NK-92 (cell line): Measurements from ENCODE around the gene BCKDHB.
A peak's percentile ranks its signal among the peaks of the same experiment; 100 is the strongest.
"Not testable (repeated sequence)": the region's sequence is repeated elsewhere in the genome, so short reads cannot be mapped to it uniquely, and the experiment has no call there.

ENCODE experiments used
- DNase-seq: peaks from one replicate; lab custom pipeline; 2025; ENCODE audit not compliant: unreplicated experiment; lab: John Stamatoyannopoulos, UW

Gene BCKDHB

DNA sequence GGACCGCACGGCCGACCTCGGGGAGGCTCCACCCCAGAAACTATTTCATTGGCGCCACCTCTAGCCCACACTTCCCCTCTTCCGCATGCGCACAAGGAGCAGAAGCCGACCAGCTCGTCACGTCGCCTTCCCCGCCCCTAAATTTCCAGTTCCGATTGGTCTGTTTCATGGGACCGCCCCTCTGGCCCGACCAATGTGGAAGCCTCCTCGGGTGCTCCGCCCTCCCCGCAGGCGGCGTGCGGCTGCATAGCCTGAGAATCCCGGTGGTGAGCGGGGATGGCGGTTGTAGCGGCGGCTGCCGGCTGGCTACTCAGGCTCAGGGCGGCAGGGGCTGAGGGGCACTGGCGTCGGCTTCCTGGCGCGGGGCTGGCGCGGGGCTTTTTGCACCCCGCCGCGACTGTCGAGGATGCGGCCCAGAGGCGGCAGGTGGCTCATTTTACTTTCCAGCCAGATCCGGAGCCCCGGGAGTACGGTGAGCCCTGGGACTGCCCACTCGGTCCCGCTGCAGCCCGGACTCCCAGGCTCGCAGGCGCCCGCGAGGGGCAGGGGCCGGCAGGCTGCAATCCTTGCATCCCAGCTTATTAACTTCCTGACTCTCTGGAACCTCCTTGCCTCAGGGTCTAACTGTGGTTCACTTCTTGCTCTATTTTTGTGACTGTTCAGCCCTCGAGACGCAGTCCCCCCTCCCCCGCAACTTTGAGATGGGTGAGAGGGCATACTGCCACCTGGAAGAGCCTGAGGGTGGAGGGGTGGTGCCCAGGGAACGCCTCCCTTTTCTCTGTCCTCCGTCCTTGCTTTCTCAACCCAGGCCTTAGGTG lies at the start of gene BCKDHB:
Gene BCKDHB, plus strand, starts transcription at position 254 of the 818 bp plus-strand sequence. Its CDS starts 23 bp downstream, at position 277.
- DNase-seq = peak; percentile 87

GRCh38 chr6:80060774-80061173 lies 45.7 kb upstream of the BCKDHB start:
- DNase-seq = no peak

DNA sequence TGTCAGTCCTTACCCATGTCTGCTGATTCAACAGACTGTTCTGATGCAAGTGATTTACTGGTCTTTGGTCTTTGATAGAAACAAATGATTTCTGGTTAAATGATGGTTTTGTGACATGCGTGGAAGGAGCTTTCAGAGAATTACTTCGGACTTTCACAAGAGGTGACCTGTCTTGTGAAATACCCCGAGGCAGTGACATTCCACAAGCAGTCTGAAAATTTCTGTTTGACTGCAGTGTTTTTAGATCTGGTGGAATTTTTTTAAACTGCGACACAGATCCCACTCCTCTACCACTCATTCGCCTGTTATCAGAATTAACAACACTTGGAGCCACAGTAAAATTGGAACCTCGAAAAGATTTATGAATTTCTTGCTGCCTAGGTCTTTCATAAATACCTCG lies 38.3 kb upstream of the BCKDHB start:
- DNase-seq = not testable (repeated sequence)

- DNase-seq = not testable (repeated sequence)
Observed at GRCh38 chr6:80070431-80070830, 36.0 kb upstream of the BCKDHB start.

DNA sequence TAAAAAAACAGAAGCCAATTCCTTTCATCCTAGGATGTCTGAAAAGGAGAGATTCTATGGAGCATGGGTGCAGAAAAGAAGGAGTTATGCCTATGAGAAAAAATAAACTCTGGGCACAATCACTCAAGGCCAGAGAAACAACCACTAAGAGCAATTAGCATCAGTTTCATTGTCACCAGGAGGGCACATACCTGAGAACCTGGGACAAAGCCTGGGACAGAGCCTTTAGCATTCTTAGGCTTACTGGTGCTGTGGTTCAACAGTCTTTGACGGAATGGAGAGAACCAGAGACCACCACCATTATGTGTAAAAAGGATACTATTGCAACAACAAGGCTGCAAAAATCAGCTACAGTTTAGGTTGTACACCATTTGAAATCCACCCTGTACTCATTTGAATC lies 29.4 kb upstream of the BCKDHB start:
- no peak for DNase-seq

DNA sequence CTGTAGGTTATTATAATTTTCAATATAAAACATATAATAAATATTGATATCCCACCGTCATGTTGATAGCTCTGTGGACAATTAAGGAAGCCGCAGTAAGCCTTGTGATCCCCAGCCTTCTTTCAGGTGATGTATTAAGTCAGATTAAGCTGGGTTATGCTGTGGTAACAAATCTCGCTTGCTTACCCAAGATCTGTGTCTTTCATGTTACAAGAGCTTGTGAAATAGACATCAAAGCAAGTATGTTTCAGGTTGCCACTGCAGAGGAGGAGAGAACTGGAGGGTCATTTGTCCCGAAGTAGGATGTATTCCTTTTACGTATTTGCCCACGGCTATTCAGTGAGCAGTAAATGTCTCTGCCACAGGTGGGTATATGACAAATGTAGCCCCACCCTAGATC lies 17.8 kb upstream of the BCKDHB start:
- no peak for DNase-seq

- no peak for DNase-seq
Observed at GRCh38 chr6:80091506-80091905, 15.0 kb upstream of the BCKDHB start.

GRCh38 chr6:80094017-80094416 lies 12.5 kb upstream of the BCKDHB start:
- no peak for DNase-seq

- no peak for DNase-seq
Observed at GRCh38 chr6:80095600-80095999, 10.9 kb upstream of the BCKDHB start.

DNA sequence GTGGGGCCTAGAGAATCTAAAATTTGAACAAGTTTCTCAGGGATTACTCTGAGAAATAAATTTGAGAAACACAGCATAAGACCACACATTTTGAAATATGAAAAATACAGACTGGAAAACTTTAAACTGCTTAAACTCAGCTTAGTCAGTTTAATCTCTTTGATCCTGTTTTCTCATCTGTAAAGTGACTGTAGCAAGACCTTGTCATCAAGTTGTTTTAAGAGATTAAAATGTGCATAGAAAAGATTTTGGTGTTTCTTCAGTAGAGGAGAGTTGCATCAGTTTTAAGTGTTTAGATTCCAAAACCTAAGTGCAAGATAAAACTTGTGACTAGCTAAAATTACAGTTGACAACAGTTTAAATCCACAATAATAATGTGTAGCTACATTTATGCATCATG lies 8.1 kb upstream of the BCKDHB start:
- no peak for DNase-seq

DNA sequence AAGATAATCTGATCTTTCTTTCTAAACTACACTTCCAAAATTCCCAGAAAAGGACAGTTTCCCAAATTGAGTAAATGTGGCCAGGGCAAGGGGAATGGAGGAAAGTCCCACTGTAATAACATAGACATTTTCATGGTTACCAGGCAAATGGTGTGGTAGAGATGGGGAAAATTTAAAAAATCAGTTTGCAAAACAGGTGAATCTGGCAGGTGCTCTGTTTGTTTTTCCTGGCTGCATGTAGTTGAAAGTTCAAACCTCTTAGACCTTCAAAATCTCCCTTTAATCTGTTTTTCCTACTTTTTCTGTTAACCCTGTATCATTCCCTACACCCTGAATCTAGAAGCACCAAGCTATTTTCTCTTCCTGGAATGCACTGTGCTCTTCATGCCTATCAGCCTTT lies 2.0 kb upstream of the BCKDHB start:
- DNase-seq = no peak

DNA sequence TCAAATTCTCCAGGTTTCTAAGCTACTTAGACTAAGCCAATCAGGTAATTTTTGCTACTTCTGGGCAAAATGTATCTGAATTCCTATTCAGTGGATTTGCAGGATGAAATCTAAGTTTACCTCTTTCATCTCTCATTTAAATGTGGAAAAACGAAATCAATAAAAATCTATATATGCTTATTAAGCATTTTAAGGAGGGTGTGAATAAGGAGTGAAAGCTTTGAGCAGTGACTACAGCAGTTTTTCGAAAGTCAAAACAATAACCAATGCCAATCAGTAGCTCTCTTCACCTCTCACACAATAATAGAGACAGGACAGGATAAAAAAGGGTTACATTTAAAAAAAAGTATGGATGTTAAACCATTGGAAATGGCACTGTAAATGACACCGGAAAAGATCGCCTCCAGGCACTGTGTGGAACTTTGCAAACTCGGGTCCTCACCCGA lies 476 bp upstream of the BCKDHB start:
- no peak for DNase-seq

DNA sequence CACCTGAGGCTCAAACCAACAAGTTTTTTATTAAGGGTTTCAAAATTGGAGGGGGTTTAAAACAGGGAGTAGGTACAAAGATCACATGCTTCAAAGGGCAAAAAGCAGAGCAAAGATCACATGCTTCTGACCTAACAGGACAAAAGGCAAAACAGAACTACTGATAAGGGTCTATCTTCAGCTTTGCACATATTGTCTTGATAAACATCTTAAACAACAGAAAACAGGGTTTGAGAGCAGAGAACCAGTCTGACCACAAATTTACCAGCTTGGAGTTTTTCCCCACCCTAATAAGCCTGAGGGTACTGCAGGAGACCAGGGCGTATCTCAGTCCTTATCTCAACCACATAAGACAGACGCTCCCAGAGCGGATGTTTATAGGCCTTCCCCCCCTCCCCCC lies 16.1 kb downstream of the BCKDHB start:
- not testable (repeated sequence) for DNase-seq

- no peak for DNase-seq
Observed at GRCh38 chr6:80126657-80127345, 20.3 kb downstream of the BCKDHB start.

DNA sequence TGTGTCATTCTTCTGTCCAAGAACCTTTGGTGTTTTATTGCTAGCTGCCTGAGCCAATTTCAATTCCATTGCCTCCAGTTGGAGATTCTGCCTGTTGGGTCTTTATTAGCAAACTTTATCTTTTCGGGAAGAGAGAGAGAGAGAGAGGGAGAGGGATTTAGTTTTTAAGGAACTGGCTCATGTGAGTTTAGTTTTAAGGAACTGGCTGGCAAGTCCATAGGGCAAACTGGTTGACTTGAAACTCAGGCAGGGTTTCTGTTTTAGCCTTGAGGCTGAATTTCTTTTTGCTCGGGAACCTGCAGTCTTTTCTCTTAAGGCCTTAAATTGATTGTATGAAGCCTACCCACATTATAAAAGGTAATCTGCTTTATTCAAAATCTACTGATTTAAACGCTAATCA lies 23.0 kb downstream of the BCKDHB start:
- no peak for DNase-seq

- no peak for DNase-seq
Observed at GRCh38 chr6:80133020-80133419, 26.5 kb downstream of the BCKDHB start.

DNA sequence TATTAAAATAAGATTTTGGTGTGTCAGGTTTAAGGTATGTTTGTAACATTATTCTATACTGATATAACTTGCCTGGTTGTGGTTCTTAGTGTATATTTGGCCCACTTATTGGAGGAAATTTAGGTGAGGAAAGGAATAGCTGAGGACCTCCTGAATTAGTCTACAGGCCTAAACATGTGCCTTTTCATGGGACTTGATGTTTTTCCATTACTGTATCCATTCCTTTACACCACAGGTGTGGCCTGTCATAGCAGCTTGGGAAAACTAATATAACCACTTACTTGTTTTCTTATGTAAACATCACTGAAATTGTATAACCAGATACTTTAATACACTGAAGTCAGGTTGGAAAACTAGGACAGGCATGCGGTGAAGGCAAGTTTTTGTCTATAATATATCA lies 27.6 kb downstream of the BCKDHB start:
- DNase-seq = no peak

GRCh38 chr6:80142586-80142985 lies 36.1 kb downstream of the BCKDHB start:
- no peak for DNase-seq

DNA sequence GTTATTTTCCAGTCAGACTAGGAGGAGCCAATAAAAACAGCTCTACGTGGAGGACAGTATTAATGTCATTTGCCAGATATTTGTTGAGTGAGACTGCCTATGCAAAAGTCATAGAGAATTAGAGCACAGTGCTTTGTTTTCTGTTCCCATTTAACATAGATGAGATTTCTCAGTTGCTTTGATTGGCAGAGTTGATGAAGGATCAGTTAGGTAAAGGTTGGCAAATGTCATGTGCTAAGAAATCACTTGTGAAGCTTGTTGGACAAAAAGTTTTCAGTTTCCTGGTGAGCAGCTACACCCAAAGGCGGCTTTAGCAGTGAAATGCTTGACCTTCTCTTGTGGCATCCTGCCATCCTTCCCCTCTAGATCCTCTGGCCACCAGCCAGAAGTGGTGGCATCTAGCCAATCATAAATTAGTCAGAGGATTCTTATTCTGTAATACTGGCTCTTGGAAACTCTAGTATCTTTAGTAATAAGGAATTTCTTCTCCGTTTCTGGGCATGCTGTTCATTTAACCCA lies 37.0 kb downstream of the BCKDHB start:
- DNase-seq = no peak

DNA sequence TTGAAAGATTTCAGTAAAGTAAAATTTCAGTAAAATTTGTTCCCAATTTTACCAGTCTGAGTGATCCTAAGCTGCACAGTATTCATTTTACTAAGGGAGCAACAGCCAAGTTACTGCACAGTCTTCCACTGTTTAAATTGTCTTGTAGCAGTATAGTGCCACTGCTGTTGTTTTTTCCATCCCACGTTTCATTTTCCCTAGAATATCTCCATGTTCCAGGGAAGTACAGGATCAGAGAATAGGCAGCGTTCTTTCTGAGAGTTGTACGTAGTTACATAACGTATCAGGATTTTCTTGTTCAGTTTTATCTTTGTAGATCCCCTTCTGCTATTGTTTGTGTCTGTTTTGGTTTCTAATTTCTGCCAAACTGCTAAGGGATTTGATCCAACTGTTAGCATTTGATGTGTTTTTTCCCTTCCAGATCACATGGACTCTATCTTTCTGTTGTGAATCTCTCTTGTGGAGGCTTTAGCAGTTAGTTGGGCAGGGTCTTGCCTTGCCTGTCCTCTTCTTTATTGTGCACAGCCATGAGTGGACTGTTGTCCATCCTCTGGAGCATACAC lies 38.4 kb downstream of the BCKDHB start:
- DNase-seq = no peak

GRCh38 chr6:80145509-80145908 lies 39.0 kb downstream of the BCKDHB start:
- DNase-seq = no peak

- DNase-seq = no peak
Observed at GRCh38 chr6:80145921-80146320, 39.5 kb downstream of the BCKDHB start.
